ENCODE data around the gene COX19.

COX19 gene

GRCh38 chr7:991729-992656 is 16.6 kb upstream of the COX19 start:
- DNase-seq (ENCODE audit: low read depth) = no peak

- DNase-seq (ENCODE audit: low read depth) = no peak
Measured at GRCh38 chr7:990933-991728, 15.8 kb upstream of the COX19 start.

DNA sequence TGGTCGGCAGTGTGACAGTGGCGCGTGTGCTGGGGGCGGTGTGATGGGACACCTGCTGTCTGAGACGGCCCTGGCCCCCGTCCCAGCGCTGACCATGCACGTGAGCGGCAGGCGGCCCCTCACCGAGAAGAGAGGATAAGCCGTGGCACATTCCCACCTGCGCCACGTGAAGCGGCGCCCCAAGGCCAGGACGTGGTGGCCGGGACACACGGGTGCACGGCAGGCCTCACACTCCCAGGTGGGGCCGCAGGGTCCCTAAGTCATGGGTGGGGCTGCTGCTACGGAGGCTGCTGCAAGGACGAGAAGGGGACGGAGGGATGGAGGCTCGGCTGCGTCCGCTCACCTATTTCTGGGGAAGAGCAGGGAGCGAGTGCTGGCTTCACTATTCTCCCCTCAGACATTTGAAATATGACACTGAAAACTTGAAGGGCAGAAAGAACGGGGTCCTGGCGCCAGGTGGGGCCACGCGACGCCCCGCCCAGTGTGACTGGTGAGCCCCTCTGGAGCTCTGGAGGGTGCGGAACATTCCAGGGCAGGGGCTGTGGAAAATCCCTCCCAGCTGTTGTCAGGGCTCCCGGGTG is 15.1 kb upstream of the COX19 start:
- no peak for DNase-seq (ENCODE audit: low read depth)

DNA sequence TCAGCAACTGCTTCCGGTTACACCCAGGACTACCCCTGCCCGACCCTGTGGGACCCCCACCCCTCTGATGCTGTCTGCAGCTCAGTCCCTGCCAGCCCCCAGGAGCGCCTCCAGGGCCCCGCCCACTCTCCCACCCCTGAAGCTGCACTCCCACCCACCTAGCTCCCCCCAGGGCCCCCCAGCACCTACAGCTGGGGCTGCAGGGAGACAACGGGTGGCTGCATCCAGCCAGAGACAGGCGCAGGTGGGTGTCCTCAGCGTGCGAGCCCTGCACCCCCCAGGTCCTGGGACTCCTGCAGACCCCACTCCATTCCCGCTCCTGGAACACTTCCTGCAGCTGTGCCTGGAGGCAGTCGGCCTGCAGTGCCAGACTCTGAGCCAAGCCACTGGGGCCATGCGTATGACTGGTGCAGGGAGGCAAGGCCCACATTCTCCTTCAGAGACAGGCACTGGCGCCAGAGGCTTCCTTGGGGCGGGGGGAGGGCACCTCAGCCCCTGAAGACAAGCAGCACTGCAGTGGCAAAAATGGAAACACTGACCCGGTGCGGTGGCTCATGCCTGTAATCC is 13.7 kb upstream of the COX19 start:
- no peak for DNase-seq (ENCODE audit: low read depth)

GRCh38 chr7:988426-988911 is 13.1 kb upstream of the COX19 start:
- no peak for DNase-seq (ENCODE audit: low read depth)

DNA sequence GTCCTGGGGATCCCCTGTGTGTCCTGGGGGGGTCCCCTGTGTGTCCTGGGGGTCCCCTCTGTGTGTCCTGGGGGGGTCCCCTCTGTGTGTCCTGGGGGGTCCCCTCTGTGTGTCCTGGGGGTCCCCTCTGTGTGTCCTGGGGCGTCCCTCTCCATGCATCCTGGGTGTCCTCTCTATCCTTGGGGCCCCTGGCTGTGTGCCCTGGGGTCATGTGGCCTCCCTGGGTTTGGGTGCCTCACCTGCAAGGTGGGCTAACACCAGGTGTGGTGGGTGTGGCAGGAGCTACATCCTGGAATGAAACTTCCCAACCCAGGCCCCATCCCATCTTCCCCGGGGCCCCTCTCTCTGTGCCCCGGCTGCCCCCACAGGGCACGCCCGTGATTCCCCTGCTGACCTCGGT is 12.6 kb upstream of the COX19 start:
- DNase-seq (ENCODE audit: low read depth) = no peak

DNA sequence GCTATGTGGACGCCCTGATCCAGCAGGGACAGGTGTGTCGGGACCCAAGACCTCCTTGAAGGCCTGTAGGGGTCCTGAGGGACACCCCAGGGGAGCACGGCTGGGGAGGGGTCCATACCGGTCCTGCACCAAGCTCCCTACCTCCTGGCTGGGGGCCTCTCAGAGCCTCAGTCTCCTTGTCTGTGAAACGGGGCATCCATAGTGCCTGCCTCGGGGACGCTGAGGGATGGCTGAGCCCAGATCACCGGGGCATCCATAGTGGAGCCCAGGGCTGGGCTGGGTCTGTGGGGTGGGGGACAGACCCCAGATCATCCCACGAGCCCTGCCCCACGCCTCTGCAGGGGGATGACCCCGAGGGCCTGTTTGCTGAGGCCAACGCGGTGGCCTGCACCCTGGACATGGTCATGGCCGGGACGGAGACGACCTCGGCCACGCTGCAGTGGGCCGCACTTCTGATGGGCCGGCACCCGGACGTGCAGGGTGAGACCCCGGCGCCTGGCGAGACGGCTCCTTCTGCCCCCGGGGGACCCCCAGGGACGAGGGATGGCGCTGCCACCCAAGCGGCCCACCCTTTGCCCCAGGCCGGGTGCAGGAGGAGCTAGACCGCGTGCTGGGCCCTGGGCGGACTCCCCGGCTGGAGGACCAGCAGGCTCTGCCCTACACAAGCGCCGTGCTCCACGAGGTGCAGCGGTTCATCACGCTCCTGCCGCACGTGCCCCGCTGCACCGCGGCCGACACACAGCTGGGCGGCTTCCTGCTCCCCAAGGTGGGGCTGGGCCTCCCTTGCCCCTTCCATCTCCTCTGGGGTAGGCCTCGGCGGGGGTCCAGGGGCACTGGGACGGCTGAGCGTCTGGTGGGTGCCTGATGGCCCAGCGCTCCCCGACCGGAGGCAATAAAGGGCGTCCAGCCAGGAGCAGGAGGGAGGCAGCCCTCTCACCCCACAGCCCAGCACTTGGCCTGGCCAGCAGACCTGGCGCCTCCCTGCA is 11.7 kb upstream of the COX19 start:
- no peak for DNase-seq (ENCODE audit: low read depth)

GRCh38 chr7:985915-986741 is 10.8 kb upstream of the COX19 start:
- DNase-seq (ENCODE audit: low read depth) = no peak

DNA sequence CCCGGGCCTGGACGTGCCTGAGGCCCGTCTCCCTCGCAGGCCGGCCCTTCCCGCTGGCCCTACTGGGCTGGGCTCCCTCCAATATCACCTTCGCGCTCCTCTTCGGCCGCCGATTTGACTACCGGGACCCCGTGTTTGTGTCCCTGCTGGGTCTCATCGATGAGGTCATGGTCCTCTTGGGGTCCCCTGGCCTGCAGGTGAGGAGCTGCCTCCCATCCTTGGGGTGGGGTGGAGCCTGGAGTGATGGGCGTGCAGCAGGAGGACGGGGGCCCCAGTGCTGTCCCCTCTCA is 9.7 kb upstream of the COX19 start:
- no peak for DNase-seq (ENCODE audit: low read depth)

- no peak for DNase-seq (ENCODE audit: low read depth)
Measured at GRCh38 chr7:984361-985126, 9.2 kb upstream of the COX19 start.

GRCh38 chr7:983616-984071 is 8.3 kb upstream of the COX19 start:
- no peak for DNase-seq (ENCODE audit: low read depth)

DNA sequence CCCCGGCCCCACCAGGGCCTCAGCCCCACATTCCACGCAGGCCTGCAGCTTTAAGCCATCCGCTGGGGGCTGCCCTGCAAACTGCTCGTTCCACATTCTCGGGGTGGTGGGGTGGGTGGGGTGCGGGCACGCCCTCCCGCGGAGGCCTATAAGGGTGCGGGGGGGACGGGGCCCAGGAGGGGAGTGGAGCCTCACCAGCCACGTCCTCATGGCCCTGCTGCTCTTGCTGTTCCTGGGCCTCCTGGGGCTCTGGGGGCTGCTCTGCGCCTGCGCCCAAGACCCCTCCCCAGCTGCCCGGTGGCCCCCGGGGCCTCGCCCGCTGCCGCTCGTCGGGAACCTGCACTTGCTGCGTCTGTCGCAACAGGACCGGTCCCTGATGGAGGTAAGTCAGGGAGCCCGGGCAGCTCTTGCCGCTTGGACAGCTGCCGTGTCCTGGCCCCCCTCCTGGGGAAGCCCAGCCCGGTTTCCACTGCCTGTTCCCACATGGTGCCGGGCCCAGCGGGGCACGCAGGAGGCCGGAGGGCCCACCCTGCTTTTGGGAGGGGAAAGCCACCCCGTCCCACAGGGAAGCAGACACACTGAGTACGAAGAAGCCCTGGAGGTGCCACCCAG is 7.8 kb upstream of the COX19 start, which contains the start of gene CYP2W1:
CYP2W1 (plus strand) TSS at position 178 of the 612 bp plus-strand sequence; CDS start at position 209, 31 bp downstream.
- DNase-seq (ENCODE audit: low read depth) = no peak

DNA sequence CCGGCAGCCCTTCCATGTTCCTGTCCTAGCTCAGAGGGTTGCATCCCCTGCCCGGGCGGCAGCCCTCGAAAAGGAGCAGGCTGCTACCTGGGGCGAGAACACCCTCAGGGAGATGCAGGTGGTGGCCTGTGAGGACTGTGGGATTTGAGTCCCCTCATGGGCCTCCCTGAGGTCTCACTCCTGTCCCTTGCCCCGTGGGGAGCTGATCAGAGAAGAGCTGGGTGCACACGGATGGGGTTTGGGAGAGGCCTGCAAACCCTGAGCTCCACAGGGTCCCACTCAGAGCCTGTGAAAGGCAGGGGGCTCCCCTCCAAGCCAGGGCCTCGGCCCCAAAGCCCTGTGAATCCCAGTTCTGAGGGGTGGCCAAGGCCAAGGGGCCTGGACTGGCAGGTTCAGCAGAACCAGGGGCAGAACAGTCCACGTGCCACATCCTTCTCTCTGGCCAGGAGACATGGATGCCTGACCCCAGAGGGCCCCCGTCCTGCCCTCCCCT is 7.2 kb upstream of the COX19 start:
- DNase-seq (ENCODE audit: low read depth) = no peak

DNA sequence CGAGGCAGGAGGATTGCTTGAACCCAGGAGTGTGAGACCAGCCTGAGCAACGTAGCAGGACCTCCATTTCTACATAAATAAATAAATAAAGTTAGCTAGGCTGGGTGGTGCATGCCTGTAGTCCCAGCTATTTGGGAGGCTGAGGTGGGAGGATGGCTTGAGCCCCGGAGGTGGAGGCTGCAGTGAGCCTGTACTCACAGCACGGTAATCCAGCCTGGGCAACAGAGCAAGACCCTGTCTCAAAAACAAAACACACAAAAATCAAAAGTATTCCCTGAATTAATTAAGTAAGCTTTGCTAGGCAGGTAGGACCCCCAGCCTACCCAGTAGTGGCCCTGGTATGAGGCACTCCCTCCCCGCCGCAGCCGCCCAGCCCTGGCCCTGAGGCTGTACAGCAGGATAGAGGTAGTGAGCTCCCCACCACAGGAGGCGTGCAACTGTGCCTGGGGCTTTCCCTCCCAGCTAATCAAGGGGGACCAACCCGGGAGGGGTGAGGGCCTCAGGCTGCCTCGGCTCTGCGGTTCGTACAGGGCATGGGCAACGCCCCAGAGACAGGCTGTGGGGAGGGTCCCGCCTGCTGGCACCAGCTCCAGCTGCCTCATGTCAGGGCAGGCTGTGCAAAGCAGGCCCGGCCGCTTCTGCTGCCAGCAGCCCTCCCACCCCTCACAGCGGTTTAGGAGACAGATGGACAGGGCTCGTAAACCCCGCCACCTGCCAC is 6.6 kb upstream of the COX19 start:
- DNase-seq (ENCODE audit: low read depth) = no peak

DNA sequence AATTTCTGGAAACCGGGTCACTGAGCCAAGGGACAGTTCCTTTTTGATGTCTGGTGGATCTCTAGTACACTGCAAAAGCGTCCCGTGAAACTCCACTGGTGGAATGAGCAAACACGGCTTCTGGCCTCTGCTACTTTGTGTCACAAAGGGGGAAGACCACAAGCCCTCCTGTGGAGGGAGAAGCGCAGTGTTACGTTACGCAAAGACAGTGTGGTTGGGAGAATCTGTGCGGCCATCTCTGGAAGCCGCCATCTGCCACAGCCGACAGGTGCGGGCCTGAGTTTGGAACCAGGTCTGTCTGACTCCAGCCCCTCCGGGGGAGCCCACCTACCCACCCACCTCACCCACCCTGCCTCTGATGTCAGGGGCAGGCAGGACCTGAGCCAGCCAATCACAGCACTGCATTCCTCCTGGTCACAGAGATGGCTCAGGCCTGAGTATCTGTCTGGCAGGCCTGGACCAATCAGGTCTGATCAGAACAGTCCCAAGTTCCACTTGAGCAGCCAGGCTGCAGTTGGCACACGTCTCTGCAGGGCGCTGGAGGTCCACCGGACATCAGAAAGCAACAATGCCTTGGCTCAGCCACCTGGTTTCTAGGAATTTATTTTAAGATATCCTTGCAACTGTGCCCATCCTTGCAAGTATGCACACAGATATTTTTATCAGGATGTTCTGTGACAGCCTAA is 4.7 kb upstream of the COX19 start:
- no peak for DNase-seq (ENCODE audit: low read depth)

GRCh38 chr7:979151-979550 is 3.8 kb upstream of the COX19 start:
- no peak for DNase-seq (ENCODE audit: low read depth)

DNA sequence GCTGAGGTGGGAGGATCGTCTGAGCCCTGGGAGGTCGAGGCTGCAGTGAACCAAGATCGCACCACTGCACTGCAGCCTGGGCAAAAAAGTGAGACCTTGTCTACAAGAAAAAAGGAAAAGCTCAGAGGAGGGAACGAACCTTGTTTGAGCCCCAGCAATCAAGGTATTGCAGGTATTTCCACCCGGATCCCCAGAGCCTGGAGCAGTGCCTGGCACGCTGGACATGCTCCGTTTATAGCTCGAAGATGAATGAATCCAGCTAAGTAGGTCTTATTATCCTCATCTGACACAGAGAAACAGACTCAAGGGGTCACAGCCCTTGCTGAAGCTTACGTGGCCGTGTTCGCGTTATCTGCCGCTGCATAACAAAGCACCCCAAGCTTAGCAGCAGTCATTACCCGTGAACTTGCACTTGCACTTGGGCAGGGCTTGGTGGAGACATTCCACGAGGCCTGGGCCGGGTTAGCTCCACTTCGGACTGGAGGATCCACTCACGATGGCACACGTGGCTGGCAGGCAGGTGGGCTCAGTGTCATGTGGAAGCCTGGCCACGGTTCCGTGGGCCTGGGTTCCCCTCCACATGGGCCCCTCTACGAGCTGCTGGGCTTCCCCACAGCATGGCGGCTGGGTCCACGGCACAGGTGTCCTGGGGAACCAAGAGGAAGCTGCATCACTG is 3.2 kb upstream of the COX19 start:
- no peak for DNase-seq (ENCODE audit: low read depth)

Measured in activated gamma-delta T cell treated with anti-CD3 and anti-CD28 coated beads, Interleukin-2, amount 50 U/mL, for 16 hours (primary cell).